Activated CD4-positive, CD25-positive, alpha-beta regulatory T cell treated with anti-CD3 and anti-CD28 coated beads, Interleukin-2, amount 50 U/mL, for 16 hours (primary cell): Measurements from ENCODE around the gene CDKN2D.

Experiments used
- DNase-seq: peaks from one replicate; pipeline ENCODE4 v3.0.0-alpha.2; 2020; ENCODE audit warnings: low read depth, low spot score

The CDKN2D gene

GRCh38 chr19:10520652-10521318 lies 48.0 kb downstream of the CDKN2D start:
- DNase-seq = no peak

DNA sequence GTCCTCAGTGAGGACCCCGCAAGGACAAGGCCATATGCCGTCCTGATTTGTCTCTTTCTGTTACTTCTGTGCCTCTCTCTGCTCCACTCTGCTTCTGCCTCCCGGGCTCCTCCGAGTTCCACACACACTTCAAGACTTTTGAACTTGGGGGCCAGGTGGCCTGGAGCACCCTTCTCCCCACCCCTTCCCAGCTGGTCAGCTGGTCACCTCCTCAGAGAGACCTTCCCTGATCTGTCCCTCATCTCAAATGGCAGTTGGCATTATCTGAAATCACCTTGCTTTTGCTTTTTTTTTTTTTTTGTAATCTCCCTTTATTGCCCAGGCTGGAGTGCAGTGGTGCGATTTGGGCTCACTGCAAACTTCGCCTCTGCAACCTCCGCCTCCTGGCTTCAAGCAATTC lies 49.4 kb downstream of the CDKN2D start:
- DNase-seq = no peak

DNA sequence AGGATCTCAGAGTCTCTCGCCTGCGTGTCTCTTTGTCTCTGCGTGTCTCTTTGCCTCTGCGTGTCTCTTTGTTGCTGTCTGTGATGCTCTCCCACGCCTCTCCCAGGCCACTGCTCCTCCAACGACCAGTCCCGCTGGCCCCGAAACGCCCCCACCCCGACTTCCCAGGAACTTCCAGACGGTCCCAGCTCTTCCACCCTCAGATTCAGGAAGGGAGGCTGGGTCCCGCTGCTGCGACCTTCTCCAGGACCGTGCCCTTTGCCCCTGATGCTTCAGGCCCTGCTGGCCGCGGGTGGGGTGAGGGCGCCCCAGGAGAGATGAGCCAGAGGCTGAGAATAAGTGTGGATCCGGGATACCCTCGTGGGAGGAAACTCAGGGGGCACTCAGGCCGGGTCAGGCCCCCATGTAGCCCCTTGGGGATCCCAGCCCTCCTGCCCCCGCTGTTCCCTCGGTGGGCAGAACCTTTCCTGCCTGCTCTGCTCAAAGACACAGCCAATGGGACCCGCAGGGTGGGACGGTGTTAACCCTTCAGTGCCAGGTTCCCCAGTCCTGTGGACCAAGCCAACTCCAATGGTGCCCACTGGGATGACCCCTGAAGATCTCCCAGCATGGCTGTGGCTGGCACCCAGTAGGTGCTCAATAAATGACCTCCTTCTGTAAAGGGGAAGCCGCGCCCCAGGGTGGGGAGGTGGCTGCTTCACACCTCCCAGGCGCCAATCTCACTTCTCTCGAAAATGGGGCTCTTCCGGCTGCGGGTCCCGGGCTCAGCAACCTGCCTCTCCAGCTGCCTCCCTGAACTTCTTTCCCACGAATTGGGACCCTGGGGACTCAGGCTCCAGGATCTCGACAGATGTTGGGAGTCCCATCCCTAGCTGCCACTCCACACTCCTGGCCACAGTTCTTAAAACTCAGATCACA lies 50.1 kb downstream of the CDKN2D start:
- no peak for DNase-seq

DNA sequence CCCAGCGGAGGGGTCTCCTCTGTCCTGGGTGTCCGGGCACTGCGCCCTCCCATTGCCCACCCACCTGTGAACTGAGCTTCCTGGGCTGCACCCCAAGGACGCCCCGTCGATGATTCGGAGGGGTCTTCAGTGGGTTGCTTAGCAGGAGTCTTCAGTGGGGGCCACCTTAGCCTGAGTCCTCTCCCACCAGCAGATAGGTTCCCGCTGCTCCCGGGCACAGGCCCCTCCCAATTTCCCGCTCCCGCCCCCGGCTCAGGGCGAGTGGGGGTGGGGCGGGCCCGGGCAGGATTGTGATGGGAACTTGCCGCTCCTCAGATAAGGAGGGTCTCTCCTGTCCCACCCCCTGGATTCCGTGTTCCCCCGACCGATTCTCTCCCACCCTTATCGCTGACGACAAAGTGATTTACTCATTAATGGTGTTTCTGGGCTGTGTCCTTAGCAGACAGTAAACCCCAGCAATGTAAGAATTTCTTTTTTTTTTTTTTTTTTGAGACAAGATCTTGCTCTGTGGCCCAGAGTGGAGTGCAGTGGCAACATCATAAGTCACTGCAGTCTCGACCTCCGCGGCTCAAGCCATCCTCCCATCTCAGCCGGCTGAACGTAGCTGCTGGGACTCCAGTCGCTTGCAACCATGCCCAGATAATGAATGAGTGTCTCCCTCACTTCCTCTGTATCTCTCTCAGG lies 50.9 kb downstream of the CDKN2D start:
- DNase-seq = no peak

GRCh38 chr19:10517361-10517759 lies 51.4 kb downstream of the CDKN2D start, which contains the start of gene S1PR5:
TSS of gene S1PR5 (minus strand) at chr19:10517447. CDS start at chr19:10515011, 2,436 bp downstream.
- no peak for DNase-seq

GRCh38 chr19:10516671-10517286 lies 52.0 kb downstream of the CDKN2D start:
- no peak for DNase-seq
